Body of pancreas (tissue), 4 donors: ENCODE results near the gene MEGF10. TPM values are rescaled to one million over a fixed set of nuclear protein-coding genes. Genes with fewer than 3 reads are reported as not detected.

Experiments used
- ATAC-seq: fragments of 150-250 bp; one replicate; pipeline ENCODE4 v1.9.1; 2016
- DNase-seq, 4 donors: peaks; one replicate each; pipeline ENCODE4 v3.0.0-alpha.2; 2019
- H3K27ac ChIP-seq, 4 donors: fragments of 200-600 bp; sonication (generic); 1 replicate in 3 of 4; 2 replicates in 1 of 4; pipeline versions ENCODE4 v1.5.1 to v1.6.1; 2016 to 2019; ENCODE audit warnings: mild to moderate bottlenecking in 1 of 4, mixed read lengths in 1 of 4, moderate library complexity in 1 of 4
- H3K27me3 ChIP-seq, 2 donors: fragments of 200-600 bp; sonication (generic); one replicate each; pipeline ENCODE4 v1.6.0; 2016; ENCODE audit warnings: mild to moderate bottlenecking in 1 of 2
- H3K36me3 ChIP-seq, 2 donors: fragments of 200-600 bp; sonication (generic); replicated peaks in 1 of 2; 2 replicates each; pipeline ENCODE4 v1.5.1; 2016; ENCODE audit warnings: low read depth in 2 of 2; ENCODE audit not compliant: insufficient read depth in 1 of 2
- H3K4me1 ChIP-seq: fragments of 200-600 bp; sonication (generic); one replicate; pipeline ENCODE4 v1.6.0; 2016
- H3K4me3 ChIP-seq, 2 donors: fragments of 200-600 bp; sonication (generic); 1 replicate in 1 of 2; 2 replicates in 1 of 2; pipeline ENCODE4 v1.5.1; 2016 to 2019
- H3K9me3 ChIP-seq, 3 donors: fragments of 200-600 bp; sonication (generic); 1 replicate in 2 of 3; 2 replicates in 1 of 3; pipeline ENCODE4 v1.5.1; 2016
- CTCF ChIP-seq, 7 experiments: fragments of 450-650 bp in 4 of 7; fragments of 200-600 bp in 3 of 7; sonication (generic) in 3 of 7; IDR thresholded peaks; one replicate each; pipeline ENCODE4 v1.5.1; 2016 to 2019; ENCODE audit warnings: antibody characterized with exemption in 7 of 7
- POLR2A ChIP-seq, 3 donors: fragments of 450-650 bp; IDR thresholded peaks; one replicate each; pipeline ENCODE4 v1.6.1; 2016; ENCODE audit warnings: antibody characterized with exemption in 3 of 3, mild to moderate bottlenecking in 2 of 3
- WGBS, 2 donors: methylation state at CpG; one replicate each; pipeline ENCODE4 v1.1.5; 2017; 5-methylcytosine and 5-hydroxymethylcytosine counted together
- intact Hi-C: fragments of 100-400 bp; cut with DNase I; formaldehyde crosslinking; loops from one replicate; pipeline ENCODE4 v1.15.1; 2023
- total RNA-seq, 2 donors: library from RNA; depleted of rRNA; stranded (reverse); fragments of >200 nt; gene quantifications; one replicate each; pipeline ENCODE4 v1.1.0, GENCODE V29; 2016

Gene MEGF10
- total RNA-seq, 2 donors from 2014 or later: under 0.01 TPM; not detected in 1

GRCh38 chr5:127308945-127309344 is 18.3 kb downstream of the MEGF10 start:
- H3K27me3 ChIP-seq: no peaks in the 10 kb centered on the region
- no peak overlapping the region for H3K27ac ChIP-seq
- TF ChIP-seq CTCF (IDR thresholded peaks at IDR 0.05): no peak
- no peak for TF ChIP-seq POLR2A (IDR thresholded peaks at IDR 0.05)
- no peak overlapping the region for H3K4me3 ChIP-seq
- H3K36me3 ChIP-seq: no peaks in the 10 kb centered on the region
- H3K9me3 ChIP-seq: no peaks in the 10 kb centered on the region
- DNase-seq: no peak
- H3K4me1 ChIP-seq: no peaks in the 10 kb centered on the region
- ATAC-seq: no peak
- WGBS, 2 donors: 63 to 71% methylated on average over 3 of the region's 3 CpGs
- intact Hi-C loops: no loop called here

GRCh38 chr5:127311349-127311748 is 20.8 kb downstream of the MEGF10 start:
- no peak for ATAC-seq
- intact Hi-C loops: no loop called here

DNA sequence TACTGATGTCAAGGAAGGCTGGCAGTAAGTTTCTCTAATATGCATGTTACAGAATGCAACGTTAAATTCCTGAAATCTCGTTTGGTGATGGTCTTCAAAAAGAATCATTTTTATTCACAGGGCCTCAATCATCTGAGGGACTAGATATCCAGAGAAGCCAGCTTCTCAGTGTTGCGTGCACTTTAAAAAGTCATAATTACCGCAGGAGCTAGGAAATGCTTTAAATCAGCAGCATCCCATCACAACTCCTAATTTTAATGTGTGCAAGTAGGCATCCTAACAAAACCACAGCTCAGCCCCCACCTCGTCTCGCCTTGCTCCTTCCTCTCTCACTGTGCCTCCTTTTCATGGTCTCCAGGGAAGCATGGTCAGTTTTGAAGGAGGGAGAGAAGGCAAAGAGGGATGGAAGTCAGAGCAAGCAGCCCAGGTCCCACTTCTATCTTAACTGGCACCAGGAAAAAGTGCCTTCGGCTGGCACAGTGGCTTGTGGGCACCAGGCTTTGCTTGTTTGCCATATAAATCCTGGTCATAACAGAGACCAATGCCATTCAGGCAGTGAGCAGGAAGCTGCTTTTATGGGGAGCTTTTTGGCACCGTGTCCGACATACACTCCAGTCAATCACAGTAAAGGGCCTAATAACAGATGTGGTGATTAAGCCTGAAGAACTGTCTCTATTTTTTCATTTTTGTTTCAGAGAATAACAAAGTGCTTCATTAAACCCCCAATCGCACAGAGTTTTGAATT is 21.4 kb downstream of the MEGF10 start:
- no peaks in the 10 kb centered on the region for H3K27me3 ChIP-seq
- H3K27ac ChIP-seq: no peak overlapping the region
- no peaks in the 10 kb centered on the region for H3K36me3 ChIP-seq
- TF ChIP-seq POLR2A (IDR thresholded peaks at IDR 0.05) (no peak), CTCF (IDR thresholded peaks at IDR 0.05) (no peak)
- no peak for DNase-seq
- intact Hi-C loops: no loop called here
- WGBS, 2 donors: 57 to 66% methylated on average over 10 of the region's 10 CpGs
- no peak overlapping the region for H3K4me3 ChIP-seq
- no peaks in the 10 kb centered on the region for H3K9me3 ChIP-seq
- no peaks in the 10 kb centered on the region for H3K4me1 ChIP-seq
- ATAC-seq: no peak

More at GRCh38 chr5:127311349-127311748, 20.8 kb downstream of the MEGF10 start:
- WGBS, 2 donors: 36 to 45% methylated on average over 2 of the region's 2 CpGs
- H3K36me3 ChIP-seq: no peaks in the 10 kb centered on the region
- no peak overlapping the region for H3K27ac ChIP-seq
- H3K27me3 ChIP-seq: no peaks in the 10 kb centered on the region
- TF ChIP-seq POLR2A (IDR thresholded peaks at IDR 0.05) (no peak), CTCF (IDR thresholded peaks at IDR 0.05) (no peak)
- no peaks in the 10 kb centered on the region for H3K9me3 ChIP-seq
- no peak for DNase-seq
- H3K4me3 ChIP-seq: no peak overlapping the region
- H3K4me1 ChIP-seq: no peaks in the 10 kb centered on the region

- Histone ChIP-seq H3K36me3 (no peaks in the 10 kb centered on the region), H3K27me3 (no peaks in the 10 kb centered on the region), H3K4me1 (no peaks in the 10 kb centered on the region), H3K9me3 (no peaks in the 10 kb centered on the region), H3K27ac (no peak overlapping the region), H3K4me3 (no peak overlapping the region)
- WGBS, 2 donors: 66 to 74% methylated on average over 3 of the region's 3 CpGs
- no peak for TF ChIP-seq POLR2A (IDR thresholded peaks at IDR 0.05)
- TF ChIP-seq CTCF (IDR thresholded peaks at IDR 0.05): no peak
- ATAC-seq: no peak
- DNase-seq: no peak
- intact Hi-C loops: no loop called here
These were observed 22.8 kb downstream of the MEGF10 start for GRCh38 chr5:127313379-127313778.
